ENCODE measurements around the gene PIP5K1A.
A peak's percentile ranks its signal among the peaks of the same experiment; 100 is the strongest.
"Not testable (repeated sequence)": the region's sequence is repeated elsewhere in the genome, so short reads cannot be mapped to it uniquely, and the experiment has no call there.

PIP5K1A gene

GRCh38 chr1:151193856-151194255 is 4.5 kb upstream of the PIP5K1A start:
- H3K27ac ChIP-seq = no peak overlapping the region
- no peaks in the 10 kb centered on the region for H3K9me3 ChIP-seq (ENCODE audit: severe bottlenecking)
- H3K36me3 ChIP-seq = peaks cover 5% of the 10 kb centered on the region
- DNase-seq = no peak
- H3K27me3 ChIP-seq (ENCODE audit: insufficient read depth, low read depth, severe bottlenecking) = no peaks in the 10 kb centered on the region
- no peak for TF ChIP-seq CTCF (IDR thresholded peaks at IDR 0.05; ENCODE audit: low read depth, low read length)
- no peak overlapping the region for H3K4me3 ChIP-seq (ENCODE audit: low read depth, low read length)

GRCh38 chr1:151194894-151195594 is 3.3 kb upstream of the PIP5K1A start:
- not testable (repeated sequence) for DNase-seq

GRCh38 chr1:151196292-151196800 is 2.0 kb upstream of the PIP5K1A start:
- peak; percentile 65 for TF ChIP-seq CTCF (IDR thresholded peaks at IDR 0.05; ENCODE audit: low read depth, low read length)
- no peak overlapping the region for H3K4me3 ChIP-seq (ENCODE audit: low read depth, low read length)
- H3K9me3 ChIP-seq (ENCODE audit: severe bottlenecking) = no peaks in the 10 kb centered on the region
- no peaks in the 10 kb centered on the region for H3K27me3 ChIP-seq (ENCODE audit: insufficient read depth, low read depth, severe bottlenecking)
- H3K36me3 ChIP-seq = peaks cover 19% of the 10 kb centered on the region
- DNase-seq = peak; percentile 93
- H3K27ac ChIP-seq = no peak overlapping the region

More at GRCh38 chr1:151194894-151195594, 3.3 kb upstream of the PIP5K1A start:
- not testable (repeated sequence) for H3K4me3 ChIP-seq (ENCODE audit: low read depth, low read length); H3K36me3 ChIP-seq; H3K9me3 ChIP-seq (ENCODE audit: severe bottlenecking); H3K27me3 ChIP-seq (ENCODE audit: insufficient read depth, low read depth, severe bottlenecking); H3K27ac ChIP-seq

- H3K9me3 ChIP-seq (ENCODE audit: severe bottlenecking) = no peaks in the 10 kb centered on the region
- peaks cover 34% of the 10 kb centered on the region for H3K36me3 ChIP-seq
- no peak for TF ChIP-seq CTCF (IDR thresholded peaks at IDR 0.05; ENCODE audit: low read depth, low read length)
- H3K27ac ChIP-seq = peak overlapping the region; percentile 91
- H3K27me3 ChIP-seq (ENCODE audit: insufficient read depth, low read depth, severe bottlenecking) = no peaks in the 10 kb centered on the region
- H3K4me3 ChIP-seq (ENCODE audit: low read depth, low read length) = peak overlapping the region; percentile 54
- DNase-seq = no peak
These were observed 494 bp upstream of the PIP5K1A start for GRCh38 chr1:151197863-151198253.

GRCh38 chr1:151199873-151200581 is 1.7 kb downstream of the PIP5K1A start:
- H3K36me3 ChIP-seq = peaks cover 56% of the 10 kb centered on the region
- TF ChIP-seq CTCF (IDR thresholded peaks at IDR 0.05; ENCODE audit: low read depth, low read length) = no peak
- H3K9me3 ChIP-seq (ENCODE audit: severe bottlenecking) = no peaks in the 10 kb centered on the region
- DNase-seq = no peak
- peak overlapping the region; percentile 91 for H3K27ac ChIP-seq
- H3K27me3 ChIP-seq (ENCODE audit: insufficient read depth, low read depth, severe bottlenecking) = no peaks in the 10 kb centered on the region
- H3K4me3 ChIP-seq (ENCODE audit: low read depth, low read length) = peak overlapping the region; percentile 54

DNA sequence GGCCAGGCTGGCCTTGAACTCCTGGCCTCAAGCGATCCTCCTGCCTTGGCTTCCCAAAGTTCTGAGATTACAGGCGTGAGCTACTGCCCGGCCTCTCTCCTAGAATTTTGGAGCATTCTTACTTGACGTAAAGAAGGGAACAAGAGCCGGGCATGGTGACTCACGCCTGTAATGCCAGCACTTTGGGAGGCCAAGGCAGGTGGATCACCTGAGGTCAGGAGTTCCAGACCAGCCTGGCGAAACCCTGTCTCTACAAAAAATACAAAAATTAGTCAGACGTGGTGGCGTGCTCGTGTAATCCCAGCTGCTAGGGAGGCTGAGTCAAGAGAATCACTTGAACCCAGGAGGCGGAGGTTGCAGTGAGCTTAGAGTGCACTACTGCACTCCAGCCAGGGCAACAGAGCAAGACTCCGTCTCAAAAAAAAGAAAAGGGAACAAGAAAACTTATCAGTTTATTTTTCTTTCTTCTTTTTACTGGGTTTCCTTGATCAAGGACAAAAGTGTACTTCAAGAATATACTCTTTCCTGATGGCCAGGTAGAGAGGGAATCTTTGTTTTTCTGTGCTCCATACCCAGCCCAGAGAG is 7.1 kb downstream of the PIP5K1A start:
- not testable (repeated sequence) for DNase-seq; H3K4me3 ChIP-seq (ENCODE audit: low read depth, low read length); H3K9me3 ChIP-seq (ENCODE audit: severe bottlenecking); H3K27me3 ChIP-seq (ENCODE audit: insufficient read depth, low read depth, severe bottlenecking); H3K27ac ChIP-seq
- H3K36me3 ChIP-seq = peaks cover 97% of the 10 kb centered on the region

Data from WERI-Rb-1 (cell line).